Astrocyte (in vitro differentiated cells and primary cell): ENCODE measurements around the gene IVL.

Experiments
- CTCF ChIP-seq: IDR thresholded peaks from 2 replicates; pipeline ENCODE4 v1.5.1; 2011; ENCODE audit warnings: low read depth, mild to moderate bottlenecking, inconsistent platforms, low read length, moderate library complexity; ENCODE audit not compliant: insufficient read depth
- EZH2 ChIP-seq: IDR thresholded peaks from 2 replicates; pipeline ENCODE4 v1.6.1; 2012; ENCODE audit warnings: mild to moderate bottlenecking, low read length, inconsistent platforms; ENCODE audit not compliant: insufficient read depth

GRCh38 chr1:152871731-152872126, 36.6 kb upstream of the IVL start:
- TF ChIP-seq EZH2 (no peak), CTCF (no peak)
